Measurements from ENCODE around the gene ECSIT. TPM values are rescaled to one million over a fixed set of nuclear protein-coding genes. Genes with fewer than 3 reads are reported as not detected.

ECSIT gene
- 35.6 and 43.8 TPM in 2 replicates for polyA plus RNA-seq (2012; rRNA removed)
- 20.7 and 27.9 TPM in 2 replicates for polyA plus RNA-seq (2012; cell fraction: cytosol; rRNA removed)
- 72.2 and 94.5 TPM in 2 replicates for polyA plus RNA-seq (2012; cell fraction: nucleus; rRNA removed)

DNA sequence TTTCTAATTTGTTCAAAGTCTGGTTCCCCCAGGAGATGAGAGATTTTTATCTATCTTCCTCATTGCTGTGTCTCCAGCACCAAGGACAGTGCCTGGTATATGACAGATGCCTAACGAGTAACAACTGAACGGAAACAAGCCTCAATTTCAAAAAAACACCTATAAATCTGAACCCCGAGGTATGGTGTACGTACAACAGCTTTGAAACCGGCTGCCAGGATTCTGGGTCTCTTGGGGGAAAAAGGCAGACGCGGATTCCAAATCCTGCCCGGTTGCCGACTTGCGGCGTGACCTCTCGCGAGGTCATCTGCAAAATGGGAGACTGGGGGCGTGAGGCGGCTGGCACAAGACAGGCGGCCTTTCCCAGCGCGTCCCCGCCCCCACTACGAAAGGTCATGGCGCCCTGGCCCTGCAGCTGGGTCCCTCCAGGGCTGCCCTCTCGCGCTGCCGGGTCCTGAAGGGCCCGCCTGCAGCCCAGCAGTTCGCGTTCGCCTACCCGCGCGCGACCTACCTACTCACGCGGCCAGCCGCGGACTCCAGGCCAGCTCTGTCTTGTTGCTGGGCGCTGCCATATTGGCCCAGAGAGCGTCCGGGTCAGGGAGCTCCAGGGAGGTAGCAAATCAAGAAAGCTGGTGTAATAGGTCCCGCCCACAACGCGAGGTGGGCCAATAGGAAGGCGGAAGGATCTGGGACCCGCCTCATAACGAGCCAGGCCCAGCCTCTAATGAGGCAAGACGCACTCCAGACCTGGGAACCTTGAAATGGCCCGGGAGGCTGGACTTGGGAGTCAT, at the start of gene ECSIT:
Gene ECSIT, minus strand, starts transcription at position 584 of the 791 bp plus-strand sequence. CDS start 9,964 bp downstream, outside the sequence.
- Histone ChIP-seq H3K27me3 (ENCODE audit: insufficient read depth) (no peaks in the 10 kb centered on the region), H3K4me1 (ENCODE audit: control insufficient read depth in 1 of 2, insufficient read depth in 2 of 2, low read depth in 1 of 2, low read length in 1 of 2) (peaks cover 7 to 9% of the 10 kb centered on the region in 2 experiments; a peak in 2 of 4 replicates), H3K79me2 (ENCODE audit: insufficient read depth) (peaks cover 20% of the 10 kb centered on the region), H2AFZ (ENCODE audit: low read depth) (peak within 1 kb of the TSS; percentile 84), H3F3A (replicated peaks; ENCODE audit: insufficient read depth) (peaks cover 26% of the 10 kb centered on the region), H3K9me2 (no peaks in the 10 kb centered on the region), H3K4me3 (ENCODE audit: low read depth in 2 of 2, low read length in 1 of 2) (peak within 1 kb of the TSS; percentile 64 to 85), H3K9me3 (no peaks in the 10 kb centered on the region), H4K20me1 (ENCODE audit: insufficient read depth) (no peaks in the 10 kb centered on the region; the same call in 1 of the 2 replicates), H3K27ac (ENCODE audit: low read depth in 2 of 2, low read length in 1 of 2) (peak within 1 kb of the TSS; percentile 82 to 89), H3K9ac (peak within 1 kb of the TSS; percentile 68), H3K4me2 (peak within 1 kb of the TSS; percentile 94), H3K36me3 (replicated peaks in 1 of 2; ENCODE audit: control insufficient read depth in 1 of 2, insufficient read depth in 2 of 2, low read length in 1 of 2) (no peaks in the 10 kb centered on the region)
- 2% methylated on average over 14 of the region's 47 CpGs for WGBS (ENCODE audit: low lambda C conversion rate)
- POLR2A ChIA-PET, result interaction anchor here (0.7 to 1.7 kb wide), 8 partner anchors 11 to 154 kb away, joined by 3 to 8 read pairs (median 5); partner anchors contain the start of genes ELAVL3, ELOF1 and SWSAP1
- DNase-seq, result peak; percentile 94
- CTCF ChIA-PET, result interaction anchor here (0.8 to 2.0 kb wide), 5 partner anchors 7 to 145 kb away, joined by 3 to 8 read pairs (median 3); partner anchors contain the start of genes ELOF1 and EPOR
- TF ChIP-seq CHD2 (IDR thresholded peaks at IDR 0.05; ENCODE audit: low read length, partially characterized antibody) (peak; percentile 97), JUND (IDR thresholded peaks at IDR 0.05) (no peak), MEF2A (IDR thresholded peaks at IDR 0.05; ENCODE audit: borderline replicate concordance, low read depth) (no peak), RCOR1 (IDR thresholded peaks at IDR 0.05; ENCODE audit: low read length) (no peak), ZBTB33 (IDR thresholded peaks at IDR 0.05; ENCODE audit: borderline replicate concordance, low read depth) (peak; percentile 95), NRF1 (IDR thresholded peaks at IDR 0.05; ENCODE audit: low read depth, low read length) (no peak), SMC3 (IDR thresholded peaks at IDR 0.05; ENCODE audit: low read depth, low read length) (no peak), REST (IDR thresholded peaks at IDR 0.05; ENCODE audit: low read depth, low read length) (peak; percentile 97), RXRA (IDR thresholded peaks at IDR 0.05; ENCODE audit: borderline replicate concordance, low read depth) (no peak), FOXM1 (IDR thresholded peaks at IDR 0.05; ENCODE audit: low read depth) (no peak), TEAD4 (IDR thresholded peaks at IDR 0.05; ENCODE audit: borderline replicate concordance, insufficient read depth) (0 out of 2 replicates have a peak, but pooled peaks have one; percentile 10), USF1 (IDR thresholded peaks at IDR 0.05; ENCODE audit: borderline replicate concordance, low read depth) (no peak), GABPA (IDR thresholded peaks at IDR 0.05; ENCODE audit: low read depth) (peak; percentile 89), RAD21 (IDR thresholded peaks at IDR 0.05; ENCODE audit: low read length) (no peak), PBX3 (IDR thresholded peaks at IDR 0.05) (no peak), TCF12 (IDR thresholded peaks at IDR 0.05) (peak; percentile 30; the same call in 1 of the 2 replicates), YY1 (IDR thresholded peaks at IDR 0.05; ENCODE audit: low read depth) (peak; percentile 99), FOSL2 (IDR thresholded peaks at IDR 0.05; ENCODE audit: borderline replicate concordance, low read depth) (no peak; the same call in 1 of the 2 replicates), EP300 (IDR thresholded peaks at IDR 0.05; ENCODE audit: borderline replicate concordance in 1 of 2, low read depth in 1 of 2, low read length in 1 of 2) (peak in 1 of 2 experiments; percentile 16; a peak in 1 of 4 replicates), GATA2 (CRISPR knock-in tag; IDR thresholded peaks at IDR 0.05) (no peak), TAF1 (IDR thresholded peaks at IDR 0.05; ENCODE audit: borderline replicate concordance, low read depth, low read length) (peak; percentile 72; the same call in 1 of the 2 replicates), MAX (IDR thresholded peaks at IDR 0.05; ENCODE audit: low read depth) (peak; percentile 92), RFX5 (IDR thresholded peaks at IDR 0.05; ENCODE audit: low read length) (peak; percentile 64; the same call in 1 of the 2 replicates)

All from SK-N-SH (cell line).